Right lobe of liver (tissue), 6 donors: ENCODE results near the gene MRPL41. TPM values are rescaled to one million over a fixed set of nuclear protein-coding genes. Genes with fewer than 3 reads are reported as not detected.

ENCODE experiments used
- ATAC-seq, 4 donors: fragments of 200-7000 bp; cut with Tn5 transposase; one replicate each; pipeline ENCODE4 v1.9.1; 2020; ENCODE audit warnings: mild to moderate bottlenecking in 4 of 4, moderate library complexity in 4 of 4
- DNase-seq, 3 donors: peaks; one replicate each; pipeline ENCODE4 v3.0.0-alpha.2; 2020
- H3K27ac ChIP-seq, 3 donors: fragments of 200-600 bp; one replicate each; pipeline ENCODE4 v1.8.0; 2022
- H3K27me3 ChIP-seq, 2 donors: fragments of 200-600 bp; one replicate each; pipeline ENCODE4 v1.8.0; 2022
- H3K36me3 ChIP-seq, 4 donors: fragments of 200-600 bp; sonication (generic) in 1 of 4; one replicate each; pipeline versions ENCODE4 v1.5.1 to v1.8.0; 2017 to 2022; ENCODE audit warnings: control low read depth in 1 of 4
- H3K4me1 ChIP-seq, 4 donors: fragments of 200-600 bp; sonication (generic) in 1 of 4; one replicate each; pipeline versions ENCODE4 v1.5.1 to v1.8.0; 2017 to 2022; ENCODE audit warnings: control low read depth in 1 of 4
- H3K4me3 ChIP-seq, 3 donors: fragments of 200-600 bp; one replicate each; pipeline ENCODE4 v1.8.0; 2022
- H3K9me3 ChIP-seq, 4 donors: fragments of 200-600 bp; sonication (generic) in 1 of 4; one replicate each; pipeline versions ENCODE4 v1.5.1 to v1.8.0; 2017 to 2022; ENCODE audit warnings: control low read depth in 1 of 4
- CTCF ChIP-seq, 4 donors: fragments of 200-600 bp in 3 of 4; fragments of 450-650 bp in 1 of 4; IDR thresholded peaks; one replicate each; pipeline versions ENCODE4 v1.5.1 to v1.8.0; 2016 to 2022; ENCODE audit warnings: antibody characterized with exemption in 4 of 4, mild to moderate bottlenecking in 2 of 4
- POLR2A ChIP-seq: fragments of 450-650 bp; IDR thresholded peaks from one replicate; pipeline ENCODE4 v1.6.1; 2017; ENCODE audit warnings: antibody characterized with exemption, mild to moderate bottlenecking
- WGBS: methylation state at CpG from one replicate; pipeline ENCODE4 v1.1.6; 2018; ENCODE audit warnings: low coverage, low lambda C conversion rate; ENCODE audit not compliant: insufficient coverage; ENCODE audit errors: missing lambda C conversion rate; 5-methylcytosine and 5-hydroxymethylcytosine counted together
- intact Hi-C, 2 donors: fragments of 100-400 bp; cut with DNase I; formaldehyde crosslinking; loops; one replicate each; pipeline versions ENCODE4 v1.11.2 to v1.14.1; 2022
- total RNA-seq, 6 experiments: library from RNA; depleted of rRNA in 2 of 6; stranded (reverse); fragments of >200 nt in 2 of 6; fragmentation: NEBNext Ultra II Directional in 3 of 6; extraction: Animal tissue kit (Norgen Biotek cat#: 25700) in 3 of 6; gene quantifications; one replicate each; pipeline versions ENCODE4 v1.1.0 to v1.2.4, GENCODE V29; 2016 to 2023
- donor health status: DM: no; HTN: yes; CAD: no.
- donor health status: DM: no; HTN: no; CAD: no.
- donor health status: DM: no; HTN: no; CAD: no.
- donor health status: DM: no; HTN: yes; CAD: no.
- donor health status: DM: no; HTN: yes; CAD: no.

Gene MRPL41
- total RNA-seq, 6 experiments from 2014 or later = 43.4 to 97.8 (median 74.0) TPM

- no peak for DNase-seq
- Histone ChIP-seq H3K9me3 (no peaks in the 10 kb centered on the region), H3K4me1 (peaks cover 0 to 17% (median 6%) of the 10 kb centered on the region in 4 donors), H3K27me3 (no peaks in the 10 kb centered on the region), H3K4me3 (peak overlapping the region; percentile 55 to 85 (median 60)), H3K36me3 (peaks cover 0 to 14% (median 0%) of the 10 kb centered on the region in 4 donors), H3K27ac (no peak overlapping the region)
- intact Hi-C loops = no loop called here
- WGBS = 58% methylated on average over 8 of the region's 58 CpGs
- ATAC-seq = peak in 1 of 4 donors; percentile 3
- TF ChIP-seq CTCF (IDR thresholded peaks at IDR 0.05) = no peak
- TF ChIP-seq POLR2A = no peak
Observed at GRCh38 chr9:137589441-137590122, 37.9 kb downstream of the MRPL41 start.

GRCh38 chr9:137590123-137590468, 38.4 kb downstream of the MRPL41 start:
- WGBS = no CpG with 5 or more reads among the region's 61 CpGs
- Histone ChIP-seq H3K27me3 (no peaks in the 10 kb centered on the region), H3K9me3 (no peaks in the 10 kb centered on the region), H3K27ac (no peak overlapping the region), H3K4me3 (peak overlapping the region; percentile 55 to 85 (median 60)), H3K4me1 (peaks cover 0 to 17% (median 6%) of the 10 kb centered on the region in 4 donors), H3K36me3 (peaks cover 0 to 14% (median 0%) of the 10 kb centered on the region in 4 donors)
- ATAC-seq (no peak), DNase-seq (no peak)
- TF ChIP-seq POLR2A = no peak
- TF ChIP-seq CTCF (IDR thresholded peaks at IDR 0.05) = no peak
- intact Hi-C loops = no loop called here

GRCh38 chr9:137590469-137591383, 39.0 kb downstream of the MRPL41 start, which contains the start of gene ZMYND19:
ZMYND19 (minus strand) TSS chr9:137590512; CDS start chr9:137590263, 249 bp downstream.
- peak; percentile 95 to 98 (median 96) for ATAC-seq

More at GRCh38 chr9:137590469-137591383, 39.0 kb downstream of the MRPL41 start, which contains the start of gene ZMYND19:
- peaks cover 0 to 14% (median 0%) of the 10 kb centered on the region in 4 donors for H3K36me3 ChIP-seq
- peaks cover 0 to 17% (median 6%) of the 10 kb centered on the region in 4 donors for H3K4me1 ChIP-seq
- H3K9me3 ChIP-seq = no peaks in the 10 kb centered on the region
- intact Hi-C loops = no loop called here
- TF ChIP-seq CTCF (IDR thresholded peaks at IDR 0.05) = no peak
- peak; percentile 17 for TF ChIP-seq POLR2A
- no peak within 1 kb of the TSS for H3K27ac ChIP-seq
- 4% methylated on average over 12 of the region's 113 CpGs for WGBS
- DNase-seq = peak; percentile 90 to 92 (median 92)
- peak within 1 kb of the TSS; percentile 81 to 87 (median 85) for H3K4me3 ChIP-seq
- no peaks in the 10 kb centered on the region for H3K27me3 ChIP-seq
